Progenitor cell of endocrine pancreas (in vitro differentiated cells): ENCODE measurements around the gene CDR2. TPM values are rescaled to one million over a fixed set of nuclear protein-coding genes. Genes with fewer than 3 reads are reported as not detected.

Source experiments
- DNase-seq: peaks from one replicate; pipeline ENCODE4 v3.0.0; 2021; ENCODE audit warnings: low spot score; ENCODE audit not compliant: unreplicated experiment
- H3K27ac Mint-ChIP-seq: 2 replicates; pipeline ENCODE4 v1.8.0; 2021; ENCODE audit warnings: mild to moderate bottlenecking, moderate library complexity, mixed read lengths
- H3K27me3 Mint-ChIP-seq: 2 replicates; pipeline ENCODE4 v1.8.0; 2021; ENCODE audit warnings: mixed read lengths
- H3K36me3 Mint-ChIP-seq: 2 replicates; pipeline ENCODE4 v1.8.0; 2022; ENCODE audit warnings: mixed read lengths; ENCODE audit not compliant: insufficient read depth
- H3K4me1 Mint-ChIP-seq: 2 replicates; pipeline ENCODE4 v1.8.0; 2021; ENCODE audit warnings: low read depth, mixed read lengths
- H3K4me3 Mint-ChIP-seq: 2 replicates; pipeline ENCODE4 v1.8.0; 2021; ENCODE audit warnings: low read depth, mild to moderate bottlenecking, moderate library complexity, mixed read lengths
- H3K9me3 Mint-ChIP-seq: 2 replicates; pipeline ENCODE4 v1.8.0; 2021; ENCODE audit warnings: low read depth, mixed read lengths
- CTCF ChIP-seq: fragments of 200-600 bp; sonication (generic); IDR thresholded peaks from one replicate; pipeline ENCODE4 v1.5.0; 2021; ENCODE audit warnings: antibody characterized with exemption, mild to moderate bottlenecking; ENCODE audit not compliant: unreplicated experiment
- total RNA-seq: library from RNA; stranded (reverse); gene quantifications from 2 replicates; pipeline ENCODE4 v1.2.1, GENCODE V29; 2021

CDR2 gene
- total RNA-seq, 1 donor from 2014 or later = 16.6 TPM

GRCh38 chr16:22323959-22324786 is 50.2 kb downstream of the CDR2 start:
- Mint-ChIP-seq H3K9me3 (no peaks in the 10 kb centered on the region), H3K36me3 (peaks cover 4% of the 10 kb centered on the region), H3K4me1 (no peaks in the 10 kb centered on the region), H3K27me3 (no peaks in the 10 kb centered on the region), H3K27ac (peak overlapping the region; percentile 52), H3K4me3 (no peak overlapping the region)
- no peak for TF ChIP-seq CTCF
- DNase-seq = no peak

GRCh38 chr16:22323173-22323958 is 51.1 kb downstream of the CDR2 start:
- Mint-ChIP-seq H3K27me3 (no peaks in the 10 kb centered on the region), H3K9me3 (no peaks in the 10 kb centered on the region), H3K4me3 (no peak overlapping the region), H3K36me3 (peaks cover 5% of the 10 kb centered on the region), H3K4me1 (no peaks in the 10 kb centered on the region), H3K27ac (no peak overlapping the region)
- no peak for TF ChIP-seq CTCF
- no peak for DNase-seq

GRCh38 chr16:22322741-22323140 is 51.7 kb downstream of the CDR2 start:
- Mint-ChIP-seq H3K27ac (no peak overlapping the region), H3K27me3 (no peaks in the 10 kb centered on the region), H3K4me1 (no peaks in the 10 kb centered on the region), H3K36me3 (peaks cover 4% of the 10 kb centered on the region), H3K4me3 (no peak overlapping the region), H3K9me3 (no peaks in the 10 kb centered on the region)
- TF ChIP-seq CTCF = no peak
- no peak for DNase-seq

GRCh38 chr16:22322021-22322471 is 52.4 kb downstream of the CDR2 start:
- DNase-seq = no peak
- H3K27ac Mint-ChIP-seq = no peak overlapping the region
- H3K9me3 Mint-ChIP-seq = no peaks in the 10 kb centered on the region
- H3K4me3 Mint-ChIP-seq = no peak overlapping the region
- no peak for TF ChIP-seq CTCF
- no peaks in the 10 kb centered on the region for H3K27me3 Mint-ChIP-seq
- H3K36me3 Mint-ChIP-seq = peaks cover 6% of the 10 kb centered on the region
- peaks cover 3% of the 10 kb centered on the region for H3K4me1 Mint-ChIP-seq

DNA sequence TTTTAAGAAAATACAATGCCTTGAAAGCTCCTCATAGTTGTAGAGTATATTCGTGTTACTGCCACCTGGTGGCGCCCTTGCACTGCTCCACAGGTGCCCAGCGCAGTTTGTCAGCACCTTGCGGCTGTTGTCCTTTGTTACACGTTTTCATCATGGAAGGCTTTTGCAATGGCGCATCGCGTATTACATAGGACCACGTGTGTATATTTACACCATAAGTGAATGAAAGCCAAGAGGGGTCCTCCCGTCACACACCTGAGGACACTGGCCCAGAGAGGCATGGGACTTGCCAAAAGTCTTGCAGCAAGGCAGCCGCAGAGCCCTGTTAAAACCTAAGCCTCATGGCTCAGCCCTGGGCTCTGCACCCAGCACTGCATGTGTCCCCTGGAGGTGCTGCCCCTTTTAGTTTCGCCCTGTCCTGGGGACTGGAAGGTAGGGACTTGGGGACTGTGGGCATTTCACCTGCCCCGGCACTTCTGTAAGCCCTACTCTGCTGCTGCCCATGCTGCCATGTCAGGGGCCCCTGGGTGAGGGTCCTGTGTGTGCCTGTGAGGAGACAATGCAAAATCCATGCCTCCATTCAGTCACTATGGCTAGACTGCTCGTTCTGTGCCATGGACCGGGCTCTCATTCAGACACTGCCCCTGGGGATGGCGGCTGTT is 52.9 kb downstream of the CDR2 start:
- Mint-ChIP-seq H3K9me3 (no peaks in the 10 kb centered on the region), H3K27me3 (no peaks in the 10 kb centered on the region), H3K36me3 (peaks cover 6% of the 10 kb centered on the region), H3K4me3 (no peak overlapping the region), H3K27ac (no peak overlapping the region), H3K4me1 (peaks cover 3% of the 10 kb centered on the region)
- peak; percentile 97 for TF ChIP-seq CTCF
- DNase-seq = peak; percentile 44
